ENCODE measurements around the gene SLN.

DNA sequence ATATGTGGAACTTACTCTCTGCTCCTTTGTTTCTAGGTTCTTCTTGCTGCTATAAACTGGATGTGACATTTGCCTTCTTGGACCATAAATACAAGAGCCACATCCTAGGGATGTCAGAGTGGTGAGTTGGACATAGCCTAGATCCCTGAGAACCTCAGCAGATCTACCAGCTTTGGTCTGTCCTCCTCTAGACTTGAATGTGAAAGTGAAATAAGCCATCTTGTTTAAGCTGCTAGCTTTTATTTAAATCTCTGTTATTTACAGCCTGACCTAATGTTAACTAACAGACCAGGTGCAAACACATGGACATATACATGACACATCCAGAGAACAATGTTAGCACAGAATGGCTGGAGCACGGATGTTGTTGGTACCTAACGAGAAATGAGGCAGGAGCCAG, 36.0 kb downstream of the SLN start:
- TF ChIP-seq SUZ12 (IDR thresholded peaks at IDR 0.05; ENCODE audit: extremely low read depth, insufficient read depth, insufficient read length) (no peak), ZNF274 (IDR thresholded peaks at IDR 0.05; ENCODE audit: low read depth, low read length) (no peak), YY1 (IDR thresholded peaks at IDR 0.05; ENCODE audit: insufficient read depth, insufficient read length) (no peak)

Measured in NT2/D1 (cell line).